ENCODE measurements around the gene HOXA6. TPM values are rescaled to one million over a fixed set of nuclear protein-coding genes. Genes with fewer than 3 reads are reported as not detected.

The HOXA6 gene
- total and polyA plus RNA-seq, 9 of the 15 experiments (the other 6 are each of a cell fraction or from before 2014, with no cell fraction given) = not detected

GRCh38 chr7:27180431-27181420 lies 33.2 kb upstream of the HOXA6 start:
- no peaks in the 10 kb centered on the region for H3K36me3 ChIP-seq (ENCODE audit: control insufficient read depth, insufficient read depth, low read length)
- H3K27me3 ChIP-seq (ENCODE audit: control insufficient read depth in 2 of 2, insufficient read depth in 2 of 2, low read length in 2 of 2) = peaks cover 42 to 78% of the 10 kb centered on the region in 2 experiments
- no peaks in the 10 kb centered on the region for H4K20me1 ChIP-seq (replicated peaks; ENCODE audit: control insufficient read depth, insufficient read depth, low read length)
- FAIRE-seq = no peak
- no peaks in the 10 kb centered on the region for H3K79me2 ChIP-seq (ENCODE audit: control insufficient read depth, insufficient read depth, low read length)
- no peak for ATAC-seq
- no peak for DNase-seq (ENCODE audit: extremely low read depth in 1 of 4, low spot score in 3 of 4)
- TF ChIP-seq GTF2E2 (tag; IDR thresholded peaks at IDR 0.05) (no peak), TRIM28 (IDR thresholded peaks at IDR 0.05) (no peak), MEF2A (IDR thresholded peaks at IDR 0.05; ENCODE audit: control insufficient read depth, low read depth, low read length) (no peak), KDM2B (CRISPR knock-in tag; IDR thresholded peaks at IDR 0.05) (no peak), CEBPG (CRISPR knock-in tag; IDR thresholded peaks at IDR 0.05) (no peak), CEBPG (tag; conservative IDR thresholded peaks at IDR 0.05 in 1 of 2, IDR thresholded peaks at IDR 0.05 in 1 of 2) (no peak), SETDB1 (IDR thresholded peaks at IDR 0.05; ENCODE audit: low read length) (no peak), TAF9B (IDR thresholded peaks at IDR 0.05; ENCODE audit: partially characterized antibody) (no peak), GTF3C2 (IDR thresholded peaks at IDR 0.05; ENCODE audit: borderline replicate concordance, extremely low read depth, insufficient read length) (no peak), SIN3B (IDR thresholded peaks at IDR 0.05; ENCODE audit: low read depth) (no peak)
- ChIA-PET POLR2A (no interaction called here), CTCF (ENCODE audit: low intra/inter-chr PET ratio) (no interaction called here)
- H3K4me2 ChIP-seq (ENCODE audit: insufficient read depth, low read length) = no peak overlapping the region
- no peak overlapping the region for H3K27ac ChIP-seq (ENCODE audit: extremely low read depth, low read depth, low read length)
- no peaks in the 10 kb centered on the region; the same call in 1 of the 2 replicates for H3K9me3 ChIP-seq (replicated peaks; ENCODE audit: control insufficient read depth, insufficient read depth, low read depth, low read length)
- no peak overlapping the region for H2AFZ ChIP-seq (ENCODE audit: low read depth, low read length)
- peaks cover 0 to 24% of the 10 kb centered on the region in 2 experiments; a peak in 2 of 5 replicates for H3K4me1 ChIP-seq (replicated peaks in 1 of 2; ENCODE audit: control insufficient read depth in 2 of 2, insufficient read depth in 2 of 2, low read length in 2 of 2)
- in situ Hi-C loops (cut with MboI) (no loop called here), intact Hi-C loops (cut with micrococcal nuclease) (no loop called here)
- WGBS (ENCODE audit: insufficient coverage, low coverage, missing lambda C conversion rate) = under 1% methylated on average over 11 of the region's 12 CpGs
- no TSS peak for BruUV-seq (replicated peaks)
- H3K9me1 ChIP-seq (ENCODE audit: control insufficient read depth, insufficient read depth, low read length) = no peaks in the 10 kb centered on the region
- no peak overlapping the region for H3K4me3 ChIP-seq
- no peak overlapping the region for H3K9ac ChIP-seq (ENCODE audit: insufficient read depth in 1 of 2, low read depth in 2 of 2, low read length in 2 of 2)
